Measurements from ENCODE around the gene POLR3GL. TPM values are rescaled to one million over a fixed set of nuclear protein-coding genes. Genes with fewer than 3 reads are reported as not detected.
"Not testable (repeated sequence)": the region's sequence is repeated elsewhere in the genome, so short reads cannot be mapped to it uniquely, and the experiment has no call there.

POLR3GL gene
- total and polyA plus RNA-seq, 2 donors (not counting 1 experiment from before 2014, with no cell fraction given) = 23.3 to 23.8 TPM

GRCh38 chr1:145918144-145918991, 46.1 kb upstream of the POLR3GL start, which contains the start of gene PEX11B:
Gene PEX11B (minus strand): TSS chr1:145918717. CDS start chr1:145918688, 29 bp downstream.
- Histone ChIP-seq H3K9ac (ENCODE audit: insufficient read depth, low read length) (peak within 1 kb of the TSS; percentile 84), H3K4me1 (ENCODE audit: control insufficient read depth, extremely low read depth, insufficient read depth, low read length) (peaks cover 4% of the 10 kb centered on the region), H3K79me2 (ENCODE audit: control insufficient read depth, insufficient read depth, low read length) (peaks cover 9% of the 10 kb centered on the region), H3K36me3 (ENCODE audit: control insufficient read depth, insufficient read depth, low read length) (peaks cover 6% of the 10 kb centered on the region), H3K4me2 (ENCODE audit: extremely low read depth, insufficient read depth, low read length) (peak within 1 kb of the TSS; percentile 100), H3K4me3 (replicated peaks in 1 of 4; ENCODE audit: control extremely low read depth in 1 of 4, insufficient read depth in 1 of 4, low read depth in 3 of 4, low read length in 4 of 4) (peak within 1 kb of the TSS; percentile 89 to 96 (median 93)), H3K9me3 (ENCODE audit: control insufficient read depth, insufficient read depth, low read depth, low read length) (no peaks in the 10 kb centered on the region), H3K27ac (ENCODE audit: insufficient read depth, low read length) (peak within 1 kb of the TSS; percentile 94), H4K20me1 (ENCODE audit: control insufficient read depth, extremely low read depth, insufficient read depth, low read length) (no peaks in the 10 kb centered on the region), H2AFZ (ENCODE audit: low read length) (peak within 1 kb of the TSS; percentile 95), H3K27me3 (ENCODE audit: control insufficient read depth, insufficient read depth, low read length) (no peaks in the 10 kb centered on the region)
- TF ChIP-seq CTCF (conservative IDR thresholded peaks at IDR 0.05 in 1 of 2, IDR thresholded peaks at IDR 0.05 in 1 of 2; ENCODE audit: low read depth in 1 of 2, low read length in 2 of 2) (no peak), EZH2 (IDR thresholded peaks at IDR 0.05; ENCODE audit: low read length, missing control alignments) (no peak)
- DNase-seq (ENCODE audit: low read depth in 2 of 2) = peak; percentile 90

- TF ChIP-seq CTCF (conservative IDR thresholded peaks at IDR 0.05 in 1 of 2, IDR thresholded peaks at IDR 0.05 in 1 of 2; ENCODE audit: low read depth in 1 of 2, low read length in 2 of 2) (no peak), EZH2 (IDR thresholded peaks at IDR 0.05; ENCODE audit: low read length, missing control alignments) (no peak)
- Histone ChIP-seq H3K27me3 (ENCODE audit: control insufficient read depth, insufficient read depth, low read length) (no peaks in the 10 kb centered on the region), H3K9me3 (ENCODE audit: control insufficient read depth, insufficient read depth, low read depth, low read length) (no peaks in the 10 kb centered on the region), H2AFZ (ENCODE audit: low read length) (peak overlapping the region; percentile 95), H3K27ac (ENCODE audit: insufficient read depth, low read length) (peak overlapping the region; percentile 94), H3K79me2 (ENCODE audit: control insufficient read depth, insufficient read depth, low read length) (peaks cover 9% of the 10 kb centered on the region), H4K20me1 (ENCODE audit: control insufficient read depth, extremely low read depth, insufficient read depth, low read length) (no peaks in the 10 kb centered on the region), H3K36me3 (ENCODE audit: control insufficient read depth, insufficient read depth, low read length) (peaks cover 4% of the 10 kb centered on the region), H3K4me2 (ENCODE audit: extremely low read depth, insufficient read depth, low read length) (peak overlapping the region; percentile 100), H3K4me1 (ENCODE audit: control insufficient read depth, extremely low read depth, insufficient read depth, low read length) (peaks cover 4% of the 10 kb centered on the region), H3K9ac (ENCODE audit: insufficient read depth, low read length) (peak overlapping the region; percentile 84), H3K4me3 (replicated peaks in 1 of 4; ENCODE audit: control extremely low read depth in 1 of 4, insufficient read depth in 1 of 4, low read depth in 3 of 4, low read length in 4 of 4) (peak overlapping the region; percentile 89 to 96 (median 93))
- peak; percentile 36 to 65 for DNase-seq (ENCODE audit: low read depth in 2 of 2)
Observed at GRCh38 chr1:145918992-145919939, 45.2 kb upstream of the POLR3GL start.

- H3K27me3 ChIP-seq (ENCODE audit: control insufficient read depth, insufficient read depth, low read length); H4K20me1 ChIP-seq (ENCODE audit: control insufficient read depth, extremely low read depth, insufficient read depth, low read length); DNase-seq (ENCODE audit: low read depth in 2 of 2); H3K4me3 ChIP-seq (replicated peaks in 1 of 4; ENCODE audit: control extremely low read depth in 1 of 4, insufficient read depth in 1 of 4, low read depth in 3 of 4, low read length in 4 of 4); H3K79me2 ChIP-seq (ENCODE audit: control insufficient read depth, insufficient read depth, low read length); H3K27ac ChIP-seq (ENCODE audit: insufficient read depth, low read length); H3K9ac ChIP-seq (ENCODE audit: insufficient read depth, low read length); H3K9me3 ChIP-seq (ENCODE audit: control insufficient read depth, insufficient read depth, low read depth, low read length); H2AFZ ChIP-seq (ENCODE audit: low read length); H3K36me3 ChIP-seq (ENCODE audit: control insufficient read depth, insufficient read depth, low read length); H3K4me1 ChIP-seq (ENCODE audit: control insufficient read depth, extremely low read depth, insufficient read depth, low read length): not testable (repeated sequence)
- H3K4me2 ChIP-seq (ENCODE audit: extremely low read depth, insufficient read depth, low read length) = peak overlapping the region; percentile 35
Observed at GRCh38 chr1:145920297-145920696, 44.2 kb upstream of the POLR3GL start.
